8988T (cell line): ENCODE results near the gene BABAM2.

Source experiments
- DNase-seq: peaks from one replicate; pipeline ENCODE4 v3.0.0; 2011

The BABAM2 gene

GRCh38 chr2:28172114-28172898 lies 281.8 kb downstream of the BABAM2 start:
- DNase-seq: no peak

GRCh38 chr2:28173377-28173776 lies 282.8 kb downstream of the BABAM2 start:
- no peak for DNase-seq

GRCh38 chr2:28174211-28174610 lies 283.7 kb downstream of the BABAM2 start:
- DNase-seq: no peak

GRCh38 chr2:28175028-28175427 lies 284.5 kb downstream of the BABAM2 start:
- DNase-seq: no peak

- DNase-seq: no peak
Measured at GRCh38 chr2:28178946-28179345, 288.4 kb downstream of the BABAM2 start.

GRCh38 chr2:28181801-28182200 lies 291.3 kb downstream of the BABAM2 start:
- no peak for DNase-seq

- no peak for DNase-seq
Measured at GRCh38 chr2:28182348-28182747, 291.8 kb downstream of the BABAM2 start.

- DNase-seq: no peak
Measured at GRCh38 chr2:28185153-28185552, 294.6 kb downstream of the BABAM2 start.

- DNase-seq: no peak
Measured at GRCh38 chr2:28185891-28186290, 295.4 kb downstream of the BABAM2 start.

GRCh38 chr2:28187186-28187585 lies 296.7 kb downstream of the BABAM2 start:
- DNase-seq: no peak

- no peak for DNase-seq
Measured at GRCh38 chr2:28188436-28188835, 297.9 kb downstream of the BABAM2 start.

- no peak for DNase-seq
Measured at GRCh38 chr2:28193630-28194403, 303.3 kb downstream of the BABAM2 start.

GRCh38 chr2:28199995-28200679 lies 309.6 kb downstream of the BABAM2 start:
- no peak for DNase-seq

GRCh38 chr2:28201671-28202180 lies 311.2 kb downstream of the BABAM2 start:
- DNase-seq: no peak

- no peak for DNase-seq
Measured at GRCh38 chr2:28202719-28203118, 312.2 kb downstream of the BABAM2 start.

GRCh38 chr2:28206762-28207161 lies 316.2 kb downstream of the BABAM2 start:
- DNase-seq: no peak

GRCh38 chr2:28209261-28209691 lies 318.7 kb downstream of the BABAM2 start:
- DNase-seq: no peak

- DNase-seq: no peak
Measured at GRCh38 chr2:28209864-28210263, 319.3 kb downstream of the BABAM2 start.

- DNase-seq: no peak
Measured at GRCh38 chr2:28210535-28210934, 320.0 kb downstream of the BABAM2 start.

- no peak for DNase-seq
Measured at GRCh38 chr2:28216331-28216730, 325.8 kb downstream of the BABAM2 start.

GRCh38 chr2:28217042-28217740 lies 326.7 kb downstream of the BABAM2 start:
- no peak for DNase-seq

- no peak for DNase-seq
Measured at GRCh38 chr2:28219138-28219537, 328.6 kb downstream of the BABAM2 start.
